HG02938 (cell line): ENCODE results near the gene CLDND2.

Source experiments
- ATAC-seq: cut with Tn5 transposase; IDR thresholded peaks from one replicate; pipeline ENCODE4 v1.9.1; 2021; ENCODE audit warnings: mild to moderate bottlenecking, moderate library complexity; ENCODE audit not compliant: unreplicated experiment

Gene CLDND2

DNA sequence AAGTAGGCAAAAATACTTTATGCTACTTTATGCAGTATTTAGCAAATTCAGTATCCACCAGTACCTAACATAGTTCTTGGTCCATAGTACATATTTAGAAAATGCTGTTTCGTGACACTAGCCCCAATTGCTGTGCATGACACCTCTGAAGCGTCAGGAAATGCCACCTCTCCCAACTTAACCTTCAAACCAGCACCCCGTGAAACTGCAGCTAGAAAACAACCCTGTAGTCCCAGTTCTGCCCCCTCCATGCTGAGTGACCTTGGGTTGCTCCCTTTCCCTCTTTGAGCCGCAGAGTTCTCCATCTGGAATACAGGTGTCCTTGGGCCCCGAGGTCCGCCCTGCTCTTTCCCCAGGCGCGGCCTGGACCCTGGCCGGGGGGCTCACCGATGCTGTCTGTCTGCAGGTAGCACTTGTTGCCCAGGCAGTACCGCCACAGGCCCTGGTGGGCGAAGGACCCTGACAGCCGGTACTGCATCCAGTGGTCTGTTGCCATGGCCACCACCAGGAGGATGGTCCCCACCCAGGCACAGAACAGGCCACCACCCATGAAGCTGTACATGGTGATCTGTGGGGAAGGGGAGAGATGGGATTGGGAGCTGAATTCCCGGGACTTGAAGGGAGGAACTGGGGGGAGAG, 18.2 kb upstream of the CLDND2 start:
- no peak for ATAC-seq

DNA sequence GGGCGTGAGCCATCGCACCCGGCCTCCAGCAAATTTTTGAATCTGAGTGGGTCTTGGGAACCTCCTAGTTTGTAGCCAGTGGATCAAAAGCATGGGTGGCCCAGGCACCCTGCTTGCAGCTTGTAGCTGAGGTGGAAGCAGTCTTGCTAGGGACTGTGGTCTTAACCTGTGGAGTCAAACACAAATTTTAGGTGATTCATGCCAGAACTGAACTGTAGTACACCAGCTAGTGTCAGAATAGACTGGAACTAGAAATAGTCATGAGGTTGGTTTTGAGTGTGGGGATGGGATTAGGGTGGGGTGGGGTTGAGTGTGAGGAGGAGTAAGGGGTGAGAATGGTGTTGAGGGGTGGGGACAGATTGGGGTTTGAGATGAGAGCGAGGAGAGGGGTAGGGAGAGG, 13.2 kb upstream of the CLDND2 start:
- ATAC-seq, result no peak

DNA sequence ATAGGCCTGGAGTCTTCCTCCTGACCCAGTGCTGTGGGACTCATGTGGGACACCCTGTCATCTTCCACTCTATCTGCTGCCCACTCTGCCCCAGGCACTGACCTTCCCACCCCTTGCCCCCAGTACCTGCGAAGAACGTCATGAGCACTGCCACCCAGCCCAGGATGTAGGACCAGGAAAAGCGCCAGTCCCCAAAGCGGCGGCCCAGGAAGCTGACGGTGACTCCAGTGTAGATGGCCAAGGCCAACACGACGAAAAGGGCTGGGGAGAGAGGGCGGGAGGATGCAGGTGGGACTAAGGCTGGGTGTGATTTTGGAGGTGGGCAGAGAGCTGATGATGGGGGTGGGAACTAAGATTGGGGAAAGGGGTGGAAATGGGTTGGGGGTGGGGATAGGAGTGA, 11.6 kb upstream of the CLDND2 start:
- ATAC-seq, result no peak

DNA sequence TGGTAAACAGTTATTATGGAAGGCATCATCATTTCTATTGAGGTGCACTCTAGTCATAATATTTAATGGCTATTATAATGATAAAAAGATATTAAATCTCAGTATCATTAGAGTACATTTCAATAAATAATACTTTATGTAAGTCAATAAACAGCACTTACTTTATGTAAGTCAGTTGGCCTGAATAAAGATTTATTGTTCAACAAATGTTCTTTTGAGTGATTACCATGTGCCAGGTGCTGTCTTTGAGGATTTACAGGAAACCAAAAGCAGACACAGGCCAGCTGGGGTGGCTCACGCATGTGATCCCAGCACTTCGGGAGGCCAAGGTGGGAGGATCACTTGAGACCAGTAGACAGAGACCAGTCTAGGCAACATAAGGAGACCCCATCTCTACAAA, 8.6 kb upstream of the CLDND2 start:
- no peak for ATAC-seq

GRCh38 chr19:51375504-51376221, 6.9 kb upstream of the CLDND2 start:
- ATAC-seq, result no peak

- ATAC-seq, result no peak
These were observed 4.1 kb upstream of the CLDND2 start, which contains the start of gene NKG7 for GRCh38 chr19:51372649-51373504. NKG7 (minus strand) TSS chr19:51372654; CDS start chr19:51372535, 119 bp downstream.

DNA sequence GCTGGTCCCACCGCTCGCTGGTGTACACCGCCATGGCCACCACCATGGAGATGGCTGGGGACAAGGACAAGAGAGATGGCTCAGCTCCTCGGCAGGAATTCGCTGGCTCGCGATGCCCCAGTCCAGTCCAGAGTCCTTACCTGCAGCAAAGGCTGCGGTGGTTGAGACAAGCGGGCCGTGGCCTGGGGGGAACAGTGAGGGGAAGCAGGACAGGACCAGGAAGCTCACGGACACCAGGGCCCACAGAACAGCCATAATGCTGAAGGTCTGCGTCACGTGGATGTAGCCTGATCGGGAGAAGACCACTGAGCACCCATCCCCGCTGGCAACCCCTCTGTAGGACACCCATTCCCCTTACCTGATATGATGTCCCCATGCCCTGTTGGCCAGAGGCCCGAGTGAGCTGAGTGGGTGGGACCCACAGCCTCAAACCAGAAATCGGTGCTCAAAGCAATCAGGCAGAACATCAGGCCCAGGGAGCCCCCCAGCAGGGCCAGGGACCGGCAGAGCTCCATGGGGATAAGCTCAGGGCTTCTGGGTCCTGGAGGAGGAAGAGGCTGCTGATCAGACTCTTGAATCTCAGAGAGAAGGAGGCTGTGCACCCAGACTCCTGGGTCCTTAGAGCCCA, 3.3 kb upstream of the CLDND2 start:
- no peak for ATAC-seq

- ATAC-seq, result no peak
These were observed 2.4 kb upstream of the CLDND2 start for GRCh38 chr19:51371186-51371690.

DNA sequence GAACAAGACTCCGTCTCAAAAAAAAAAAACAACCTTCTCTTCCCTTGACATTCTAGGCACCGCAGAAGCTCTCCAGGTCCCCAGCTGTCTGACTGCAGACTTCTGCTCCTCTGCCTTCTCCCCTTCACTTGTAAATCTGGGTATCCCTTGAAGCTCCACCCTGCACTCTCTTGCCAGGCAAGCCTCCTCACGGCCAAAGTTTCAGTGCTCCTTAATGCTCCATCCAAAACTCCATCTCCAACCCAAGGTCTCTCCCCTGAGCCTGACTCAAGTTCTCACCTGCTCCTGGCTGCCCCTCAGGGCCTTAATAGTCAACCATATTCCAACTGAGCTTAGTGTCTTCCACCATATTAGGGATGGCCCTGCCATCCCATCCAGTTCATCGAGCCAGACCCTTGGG, 1.4 kb upstream of the CLDND2 start:
- no peak for ATAC-seq

DNA sequence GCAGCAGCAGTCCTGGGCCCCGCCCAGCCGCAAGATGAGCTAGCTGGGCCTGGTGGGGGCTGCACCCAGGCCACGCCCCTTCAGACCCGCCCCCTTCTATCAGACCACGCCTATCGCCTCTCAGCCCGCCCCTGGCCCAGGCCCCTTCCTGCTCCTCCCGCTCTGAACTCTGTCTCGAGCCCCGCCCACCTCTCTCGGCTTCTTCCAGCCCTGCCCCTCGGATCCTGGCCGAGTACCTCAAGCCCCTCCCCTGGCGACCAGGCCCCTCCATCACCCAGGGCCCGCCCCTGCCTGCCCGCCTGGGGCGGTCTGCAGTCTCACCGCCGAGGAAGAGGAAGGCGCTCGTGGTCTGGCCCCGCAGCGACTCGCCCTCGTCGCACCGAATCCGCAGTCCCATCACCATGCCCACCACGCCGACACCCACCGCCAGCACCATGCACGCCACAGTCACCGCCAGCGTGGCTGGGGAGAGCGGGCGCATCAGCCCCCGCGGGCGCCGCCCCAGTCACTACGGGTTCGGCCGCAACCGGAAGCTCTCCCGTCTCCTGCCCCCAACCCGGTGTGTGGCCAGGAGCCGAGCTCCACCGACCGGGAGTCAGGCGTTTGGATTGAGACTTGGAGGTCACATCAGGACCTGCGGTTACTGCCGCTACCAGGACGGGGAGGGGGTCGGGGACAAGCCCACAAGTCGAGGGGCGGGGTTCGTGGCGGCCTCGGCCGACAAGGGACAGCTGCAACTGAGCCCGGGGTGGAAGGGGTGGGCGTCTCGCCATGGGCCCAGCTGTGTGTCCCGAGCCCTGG, 1.0 kb downstream of the CLDND2 start:
- ATAC-seq, result peak; percentile 68

- no peak for ATAC-seq
These were observed 1.6 kb downstream of the CLDND2 start for GRCh38 chr19:51367255-51367564.

- ATAC-seq, result peak; percentile 37
These were observed 2.2 kb downstream of the CLDND2 start for GRCh38 chr19:51366389-51367254.

GRCh38 chr19:51365965-51366388, 2.8 kb downstream of the CLDND2 start, which contains the start of gene ETFB:
ETFB (minus strand) TSS chr19:51366388; CDS start chr19:51366326, 62 bp downstream.
- ATAC-seq, result no peak

DNA sequence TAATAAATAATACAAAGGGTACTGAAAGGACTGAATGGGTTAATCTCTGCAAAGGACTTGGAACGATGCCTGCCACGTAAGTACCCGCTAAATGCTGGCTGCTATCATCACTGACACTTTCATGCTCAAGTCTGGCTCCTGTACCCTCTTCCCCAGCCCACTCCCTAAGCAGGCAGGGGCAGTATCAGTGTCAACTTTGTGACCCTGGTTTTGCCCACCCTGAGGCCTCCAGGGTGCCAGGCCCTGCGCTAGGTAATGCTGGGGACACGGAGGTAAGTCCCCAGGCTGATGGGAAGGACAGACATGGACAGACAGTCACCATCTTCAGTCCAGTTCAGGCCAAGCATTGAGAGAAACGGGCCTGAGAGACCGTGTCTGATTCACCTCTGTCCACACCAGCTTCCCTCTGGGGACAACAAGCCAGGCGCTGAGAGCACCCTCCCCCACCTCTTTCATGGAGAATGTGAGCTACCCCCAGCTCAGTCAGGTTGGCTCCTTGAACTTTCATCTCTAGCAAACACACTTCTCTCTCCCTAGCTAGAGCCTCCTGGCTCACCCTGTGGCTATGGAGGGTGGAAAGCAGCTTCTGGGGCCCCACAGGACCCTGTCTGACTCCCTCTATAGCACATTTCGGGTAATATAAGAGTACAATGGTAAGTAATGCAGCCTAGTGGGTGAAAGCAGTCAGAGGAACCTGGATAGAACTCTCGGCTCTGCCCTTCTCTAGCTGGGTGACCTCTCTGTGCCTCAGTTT, 3.4 kb downstream of the CLDND2 start:
- no peak for ATAC-seq

DNA sequence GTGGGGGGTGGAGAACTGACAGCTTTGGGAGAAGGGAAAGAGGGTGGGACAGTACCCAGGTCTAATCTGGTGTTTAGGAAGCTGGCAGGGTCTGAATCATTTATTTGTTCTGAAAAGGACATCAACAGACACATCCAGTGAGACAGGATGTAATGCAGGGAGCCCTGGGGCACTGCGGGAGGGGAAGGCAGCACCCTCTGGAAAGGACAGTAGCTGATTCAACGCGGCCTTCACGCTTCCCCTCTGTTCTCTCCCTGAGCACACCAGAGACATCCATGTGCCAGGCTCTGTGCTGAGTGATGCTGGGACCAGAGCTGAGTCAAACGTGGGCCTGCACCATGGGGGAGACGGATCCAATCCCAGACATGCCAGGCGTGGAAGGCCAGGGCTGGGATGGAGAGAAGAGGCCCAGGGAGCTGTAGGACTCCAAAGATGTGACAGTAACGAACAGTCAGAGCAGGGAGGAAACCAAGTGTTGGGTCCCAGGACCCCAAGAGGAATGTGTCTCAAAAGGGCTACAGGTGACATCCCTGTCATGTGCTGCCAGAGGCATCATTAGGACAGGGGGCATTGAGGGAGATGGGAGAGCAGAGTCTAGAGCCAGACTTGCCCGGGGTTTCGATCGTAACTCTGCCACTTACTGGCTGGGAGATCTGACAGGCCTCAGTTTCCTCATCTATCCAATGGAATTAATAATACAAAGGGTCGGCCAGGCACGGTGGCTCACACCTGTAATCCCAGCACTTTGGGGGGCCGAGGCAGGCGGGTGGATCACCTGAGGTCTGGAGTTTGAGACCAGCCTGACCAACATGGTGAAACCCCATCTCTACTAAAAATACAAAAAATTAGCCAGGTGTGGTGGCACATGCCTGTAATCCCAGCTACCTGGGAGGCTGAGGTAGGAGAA, 4.3 kb downstream of the CLDND2 start:
- no peak for ATAC-seq

DNA sequence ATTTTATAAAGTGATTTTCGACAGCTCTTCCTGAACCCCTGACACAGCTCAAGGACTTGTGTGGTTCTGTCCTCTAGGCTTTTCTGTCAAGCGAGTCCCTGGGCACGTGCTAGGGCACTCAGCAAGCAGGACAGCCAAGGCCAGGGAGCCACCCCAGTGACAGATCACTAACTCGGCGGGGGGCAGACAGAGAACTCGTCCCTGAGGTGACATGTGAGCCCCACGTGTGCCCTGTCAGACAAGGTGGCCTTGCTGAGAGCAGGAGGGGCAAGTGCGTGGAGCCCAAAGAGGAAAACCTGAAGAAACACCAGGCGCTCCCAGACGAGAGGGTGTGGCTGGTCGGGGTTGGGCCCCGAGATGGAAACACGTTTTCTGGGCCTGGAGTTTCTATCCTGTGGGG, 7.6 kb downstream of the CLDND2 start:
- ATAC-seq, result no peak

DNA sequence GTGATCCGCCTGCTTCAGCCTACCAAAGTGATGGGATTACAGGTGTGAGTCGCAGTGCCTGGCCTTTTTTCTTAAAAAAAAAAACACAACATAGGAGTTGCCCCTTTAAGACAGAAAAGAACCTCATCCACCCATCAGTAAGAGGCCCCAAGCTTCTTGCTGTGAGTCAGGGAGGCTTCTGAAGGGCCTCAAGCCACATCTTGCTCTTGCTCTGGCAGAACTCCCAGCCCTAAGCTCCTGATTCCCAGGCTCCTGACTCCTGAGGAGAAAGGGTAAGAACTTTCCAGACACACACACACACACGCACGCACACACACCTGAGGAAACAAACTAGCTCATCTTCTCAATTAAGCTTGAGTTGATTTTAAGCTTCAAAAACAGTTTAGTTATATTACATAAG, 9.5 kb downstream of the CLDND2 start:
- no peak for ATAC-seq

GRCh38 chr19:51357952-51358351, 10.9 kb downstream of the CLDND2 start:
- ATAC-seq, result no peak
